ENCODE measurements around the gene PHIP. TPM values are rescaled to one million over a fixed set of nuclear protein-coding genes. Genes with fewer than 3 reads are reported as not detected.

The PHIP gene
- total RNA-seq, 1 experiment from 2014 or later, result 52.4 TPM

DNA sequence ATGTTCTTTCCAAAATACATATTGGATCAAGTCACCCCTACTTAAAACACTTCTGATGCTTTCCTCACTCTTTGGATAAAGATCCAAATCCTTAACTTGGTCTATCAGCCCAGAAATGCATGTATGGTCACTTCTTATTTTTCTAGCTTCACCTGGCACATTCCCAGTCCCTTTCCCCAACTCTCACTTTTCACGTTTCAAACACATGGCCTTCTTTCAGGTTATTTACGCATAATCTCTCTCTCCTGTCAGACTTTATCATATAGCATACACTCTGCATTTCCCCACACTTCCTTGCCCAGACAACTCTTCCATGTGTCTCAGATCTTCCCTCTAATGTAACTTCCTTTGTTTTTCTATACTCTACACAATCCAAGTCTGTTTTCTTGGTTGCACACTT lies 12.8 kb downstream of the PHIP start:
- no peak for DNase-seq
- Histone ChIP-seq H3K9me2 (replicated peaks; ENCODE audit: insufficient read depth, low read length) (no peaks in the 10 kb centered on the region), H2AFZ (ENCODE audit: low read length) (no peak overlapping the region), H3K27ac (ENCODE audit: low read length) (no peak overlapping the region), H3K4me2 (ENCODE audit: low read depth, low read length, poor library complexity, severe bottlenecking) (no peak overlapping the region), H4K20me1 (ENCODE audit: insufficient read depth, low read depth, low read length) (no peaks in the 10 kb centered on the region), H3K79me2 (ENCODE audit: low read length) (peaks cover 94% of the 10 kb centered on the region), H3K36me3 (ENCODE audit: insufficient read depth, low read length) (peaks cover 28% of the 10 kb centered on the region), H3K4me3 (ENCODE audit: low read length) (no peak overlapping the region), H3K4me1 (ENCODE audit: low read length) (peaks cover 20% of the 10 kb centered on the region), H3K9me3 (ENCODE audit: low read length) (no peaks in the 10 kb centered on the region), H3K27me3 (ENCODE audit: low read length) (no peaks in the 10 kb centered on the region), H3K9ac (ENCODE audit: low read length) (no peak overlapping the region)

DNA sequence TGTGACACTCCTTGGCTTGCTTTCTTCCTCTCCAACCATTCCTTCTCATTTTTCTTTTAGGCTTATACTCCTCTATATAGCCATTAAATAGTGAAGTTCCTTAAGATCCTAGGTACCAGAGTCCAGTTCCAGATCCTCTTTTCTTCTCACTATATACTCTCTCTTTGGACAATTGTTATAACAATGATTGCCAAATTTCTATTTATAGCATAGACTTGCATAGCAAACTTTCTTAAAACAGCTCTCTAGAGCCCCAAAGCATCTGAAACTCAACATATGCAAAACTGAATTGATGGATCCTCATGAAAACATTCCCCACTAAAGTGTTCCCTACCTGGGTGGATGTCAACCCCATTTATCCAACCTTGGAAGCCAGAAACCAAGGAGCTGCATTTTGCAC lies 13.4 kb downstream of the PHIP start:
- Histone ChIP-seq H3K9me3 (ENCODE audit: low read length) (no peaks in the 10 kb centered on the region), H2AFZ (ENCODE audit: low read length) (no peak overlapping the region), H3K4me2 (ENCODE audit: low read depth, low read length, poor library complexity, severe bottlenecking) (no peak overlapping the region), H3K4me1 (ENCODE audit: low read length) (peaks cover 20% of the 10 kb centered on the region), H3K27me3 (ENCODE audit: low read length) (no peaks in the 10 kb centered on the region), H3K4me3 (ENCODE audit: low read length) (no peak overlapping the region), H3K79me2 (ENCODE audit: low read length) (peaks cover 94% of the 10 kb centered on the region), H3K36me3 (ENCODE audit: insufficient read depth, low read length) (peaks cover 31% of the 10 kb centered on the region), H3K9me2 (replicated peaks; ENCODE audit: insufficient read depth, low read length) (no peaks in the 10 kb centered on the region), H3K27ac (ENCODE audit: low read length) (peak overlapping the region; percentile 21; the same call in 1 of the 2 replicates), H3K9ac (ENCODE audit: low read length) (no peak overlapping the region), H4K20me1 (ENCODE audit: insufficient read depth, low read depth, low read length) (no peaks in the 10 kb centered on the region)
- no peak for DNase-seq

DNA sequence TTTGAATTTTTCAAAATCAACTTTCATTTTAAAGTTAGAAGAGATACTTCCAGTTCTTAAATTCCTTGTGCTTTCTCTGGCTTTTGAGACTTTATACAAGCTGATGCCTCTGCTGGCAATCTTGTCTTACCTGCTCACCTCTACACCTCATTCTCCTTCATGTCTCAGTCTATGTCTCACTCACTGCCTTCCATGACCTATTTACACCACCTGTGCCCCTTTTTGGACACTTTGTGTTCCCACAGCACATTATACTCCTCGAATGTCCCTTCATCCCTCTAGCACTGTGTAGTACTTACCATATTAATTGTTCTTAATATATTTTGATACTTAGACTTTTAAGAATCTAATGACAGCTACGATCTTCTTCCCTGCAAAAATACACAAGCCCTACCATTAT lies 15.3 kb downstream of the PHIP start:
- Histone ChIP-seq H3K9me2 (replicated peaks; ENCODE audit: insufficient read depth, low read length) (no peaks in the 10 kb centered on the region), H3K36me3 (ENCODE audit: insufficient read depth, low read length) (peaks cover 43% of the 10 kb centered on the region), H3K4me2 (ENCODE audit: low read depth, low read length, poor library complexity, severe bottlenecking) (no peak overlapping the region), H2AFZ (ENCODE audit: low read length) (no peak overlapping the region), H3K9me3 (ENCODE audit: low read length) (no peaks in the 10 kb centered on the region), H4K20me1 (ENCODE audit: insufficient read depth, low read depth, low read length) (no peaks in the 10 kb centered on the region), H3K4me1 (ENCODE audit: low read length) (peaks cover 20% of the 10 kb centered on the region), H3K79me2 (ENCODE audit: low read length) (peaks cover 93% of the 10 kb centered on the region), H3K27ac (ENCODE audit: low read length) (no peak overlapping the region), H3K9ac (ENCODE audit: low read length) (no peak overlapping the region), H3K27me3 (ENCODE audit: low read length) (no peaks in the 10 kb centered on the region), H3K4me3 (ENCODE audit: low read length) (no peak overlapping the region)
- no peak for DNase-seq

DNA sequence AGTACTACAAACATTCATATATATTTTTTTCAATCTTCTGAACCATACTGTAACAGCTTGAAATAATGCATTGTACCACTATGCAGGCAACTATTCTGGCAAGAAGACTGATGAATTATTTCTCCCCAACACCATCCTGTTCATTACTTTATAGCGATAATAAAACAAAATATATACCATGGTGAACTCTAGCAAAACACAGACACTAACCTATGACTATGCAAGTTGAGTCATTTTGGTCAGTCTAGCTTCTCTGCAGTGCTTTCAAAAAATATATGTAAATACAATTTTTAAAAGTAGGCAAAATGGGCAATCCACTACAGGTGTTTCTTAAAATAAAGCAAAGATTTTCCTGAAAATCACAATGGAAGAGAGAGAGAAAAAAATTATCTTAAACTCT lies 20.3 kb downstream of the PHIP start:
- H4K20me1 ChIP-seq (ENCODE audit: insufficient read depth, low read depth, low read length), result no peaks in the 10 kb centered on the region
- no peak overlapping the region for H3K9ac ChIP-seq (ENCODE audit: low read length)
- no peak overlapping the region for H2AFZ ChIP-seq (ENCODE audit: low read length)
- no peak for DNase-seq
- H3K27ac ChIP-seq (ENCODE audit: low read length), result no peak overlapping the region
- H3K9me3 ChIP-seq (ENCODE audit: low read length), result no peaks in the 10 kb centered on the region
- H3K79me2 ChIP-seq (ENCODE audit: low read length), result peaks cover 93% of the 10 kb centered on the region
- no peaks in the 10 kb centered on the region for H3K9me2 ChIP-seq (replicated peaks; ENCODE audit: insufficient read depth, low read length)
- no peak overlapping the region for H3K4me3 ChIP-seq (ENCODE audit: low read length)
- H3K27me3 ChIP-seq (ENCODE audit: low read length), result no peaks in the 10 kb centered on the region
- H3K4me2 ChIP-seq (ENCODE audit: low read depth, low read length, poor library complexity, severe bottlenecking), result no peak overlapping the region
- peaks cover 79% of the 10 kb centered on the region for H3K36me3 ChIP-seq (ENCODE audit: insufficient read depth, low read length)
- no peaks in the 10 kb centered on the region for H3K4me1 ChIP-seq (ENCODE audit: low read length)

DNA sequence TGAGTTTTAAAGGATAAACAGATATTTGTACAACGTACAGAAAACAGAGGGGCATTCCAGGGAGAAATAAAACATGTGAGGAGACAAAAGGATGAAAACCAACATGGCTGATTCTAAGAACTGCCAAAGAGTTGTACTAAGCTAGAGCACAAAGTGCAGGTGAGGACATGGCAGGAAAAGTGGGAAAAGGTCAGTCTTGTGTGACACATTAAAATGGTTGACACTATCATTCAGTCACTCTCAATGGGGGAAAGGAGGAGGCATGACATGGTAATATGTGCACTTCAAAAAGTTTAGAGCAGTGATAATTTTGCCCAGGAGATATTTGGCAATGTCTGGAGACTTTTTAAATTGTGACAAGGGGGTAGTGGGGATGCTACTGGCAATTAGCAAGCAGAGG lies 21.8 kb downstream of the PHIP start:
- Histone ChIP-seq H4K20me1 (ENCODE audit: insufficient read depth, low read depth, low read length) (no peaks in the 10 kb centered on the region), H2AFZ (ENCODE audit: low read length) (no peak overlapping the region), H3K9me2 (replicated peaks; ENCODE audit: insufficient read depth, low read length) (no peaks in the 10 kb centered on the region), H3K27me3 (ENCODE audit: low read length) (no peaks in the 10 kb centered on the region), H3K9ac (ENCODE audit: low read length) (no peak overlapping the region), H3K4me2 (ENCODE audit: low read depth, low read length, poor library complexity, severe bottlenecking) (no peak overlapping the region), H3K27ac (ENCODE audit: low read length) (no peak overlapping the region), H3K36me3 (ENCODE audit: insufficient read depth, low read length) (peaks cover 87% of the 10 kb centered on the region), H3K9me3 (ENCODE audit: low read length) (no peaks in the 10 kb centered on the region), H3K4me1 (ENCODE audit: low read length) (no peaks in the 10 kb centered on the region), H3K4me3 (ENCODE audit: low read length) (no peak overlapping the region), H3K79me2 (ENCODE audit: low read length) (peaks cover 94% of the 10 kb centered on the region)
- no peak for DNase-seq

DNA sequence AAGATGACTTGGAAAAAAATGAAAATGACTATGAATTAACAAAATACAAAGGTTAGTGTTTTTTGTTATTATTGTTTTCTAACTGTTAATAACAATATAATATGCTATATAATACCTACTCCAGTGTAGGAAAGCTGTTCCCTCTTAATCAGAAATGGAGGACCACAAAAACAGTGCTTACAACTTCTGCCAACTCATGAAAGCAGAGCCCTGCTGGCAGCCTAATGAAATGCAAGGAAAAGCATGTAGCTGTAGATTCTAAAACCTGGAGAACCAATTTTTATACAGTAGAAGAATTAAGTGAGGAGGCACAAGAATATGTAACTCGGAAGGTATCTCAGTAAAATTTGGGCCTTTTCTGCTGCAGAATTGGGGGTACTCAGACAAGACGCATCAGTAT lies 29.4 kb downstream of the PHIP start:
- no peaks in the 10 kb centered on the region for H3K27me3 ChIP-seq (ENCODE audit: low read length)
- no peak overlapping the region for H2AFZ ChIP-seq (ENCODE audit: low read length)
- H3K9ac ChIP-seq (ENCODE audit: low read length), result no peak overlapping the region
- H4K20me1 ChIP-seq (ENCODE audit: insufficient read depth, low read depth, low read length), result no peaks in the 10 kb centered on the region
- H3K9me3 ChIP-seq (ENCODE audit: low read length), result no peaks in the 10 kb centered on the region
- peaks cover 6% of the 10 kb centered on the region for H3K4me1 ChIP-seq (ENCODE audit: low read length)
- H3K79me2 ChIP-seq (ENCODE audit: low read length), result peaks cover 98% of the 10 kb centered on the region
- peak; percentile 56 for DNase-seq
- no peak overlapping the region for H3K4me2 ChIP-seq (ENCODE audit: low read depth, low read length, poor library complexity, severe bottlenecking)
- H3K9me2 ChIP-seq (replicated peaks; ENCODE audit: insufficient read depth, low read length), result no peaks in the 10 kb centered on the region
- H3K27ac ChIP-seq (ENCODE audit: low read length), result no peak overlapping the region
- H3K36me3 ChIP-seq (ENCODE audit: insufficient read depth, low read length), result peaks cover 58% of the 10 kb centered on the region
- no peak overlapping the region for H3K4me3 ChIP-seq (ENCODE audit: low read length)

DNA sequence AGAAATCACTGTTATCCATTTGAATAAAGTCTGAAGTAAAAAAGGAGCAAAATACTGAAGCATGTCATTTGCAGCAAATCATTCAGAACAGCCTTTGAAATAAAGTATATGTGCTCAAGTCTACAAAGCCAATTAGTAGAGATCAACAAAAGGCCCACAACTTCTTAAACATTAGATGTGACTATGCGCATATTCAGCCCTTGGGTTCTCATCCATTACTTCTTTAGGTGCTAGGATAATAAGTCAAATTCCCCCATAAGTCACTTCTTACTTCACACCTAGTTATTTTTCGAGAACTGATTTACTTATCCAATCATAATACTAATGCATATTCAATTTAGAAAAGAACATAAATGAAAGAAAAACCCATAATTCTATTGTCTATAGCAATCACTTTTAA lies 31.0 kb downstream of the PHIP start:
- H3K36me3 ChIP-seq (ENCODE audit: insufficient read depth, low read length), result peaks cover 54% of the 10 kb centered on the region
- no peaks in the 10 kb centered on the region for H3K9me2 ChIP-seq (replicated peaks; ENCODE audit: insufficient read depth, low read length)
- H3K27me3 ChIP-seq (ENCODE audit: low read length), result no peaks in the 10 kb centered on the region
- peaks cover 98% of the 10 kb centered on the region for H3K79me2 ChIP-seq (ENCODE audit: low read length)
- H4K20me1 ChIP-seq (ENCODE audit: insufficient read depth, low read depth, low read length), result no peaks in the 10 kb centered on the region
- no peak overlapping the region for H3K9ac ChIP-seq (ENCODE audit: low read length)
- H3K4me2 ChIP-seq (ENCODE audit: low read depth, low read length, poor library complexity, severe bottlenecking), result no peak overlapping the region
- DNase-seq, result no peak
- H3K9me3 ChIP-seq (ENCODE audit: low read length), result no peaks in the 10 kb centered on the region
- H2AFZ ChIP-seq (ENCODE audit: low read length), result no peak overlapping the region
- peaks cover 10% of the 10 kb centered on the region for H3K4me1 ChIP-seq (ENCODE audit: low read length)
- no peak overlapping the region for H3K27ac ChIP-seq (ENCODE audit: low read length)
- H3K4me3 ChIP-seq (ENCODE audit: low read length), result no peak overlapping the region

DNA sequence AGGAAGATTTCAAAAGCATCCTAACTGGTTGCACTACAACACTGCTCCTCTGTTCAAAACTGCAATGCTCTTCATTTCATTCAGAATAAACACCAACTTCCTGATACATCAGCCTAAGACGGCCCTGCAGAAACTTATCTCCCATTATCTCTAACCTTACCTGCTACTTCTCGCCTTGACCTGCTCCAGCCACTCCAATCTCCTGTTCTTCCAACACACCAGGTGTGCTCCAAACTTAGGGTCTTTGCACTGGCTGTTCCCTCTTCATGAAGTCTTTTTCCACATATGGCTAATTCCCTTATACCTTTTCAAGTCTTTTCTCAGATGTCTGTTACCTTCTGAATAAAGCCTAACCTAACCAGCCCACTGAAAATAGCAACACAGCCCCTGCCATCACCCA lies 32.1 kb downstream of the PHIP start:
- Histone ChIP-seq H3K9me3 (ENCODE audit: low read length) (no peaks in the 10 kb centered on the region), H2AFZ (ENCODE audit: low read length) (no peak overlapping the region), H3K79me2 (ENCODE audit: low read length) (peaks cover 100% of the 10 kb centered on the region), H3K4me2 (ENCODE audit: low read depth, low read length, poor library complexity, severe bottlenecking) (no peak overlapping the region), H3K9ac (ENCODE audit: low read length) (no peak overlapping the region), H3K9me2 (replicated peaks; ENCODE audit: insufficient read depth, low read length) (no peaks in the 10 kb centered on the region), H3K36me3 (ENCODE audit: insufficient read depth, low read length) (peaks cover 58% of the 10 kb centered on the region), H4K20me1 (ENCODE audit: insufficient read depth, low read depth, low read length) (no peaks in the 10 kb centered on the region), H3K27ac (ENCODE audit: low read length) (no peak overlapping the region), H3K27me3 (ENCODE audit: low read length) (no peaks in the 10 kb centered on the region), H3K4me1 (ENCODE audit: low read length) (peaks cover 10% of the 10 kb centered on the region), H3K4me3 (ENCODE audit: low read length) (no peak overlapping the region)
- no peak for DNase-seq

DNA sequence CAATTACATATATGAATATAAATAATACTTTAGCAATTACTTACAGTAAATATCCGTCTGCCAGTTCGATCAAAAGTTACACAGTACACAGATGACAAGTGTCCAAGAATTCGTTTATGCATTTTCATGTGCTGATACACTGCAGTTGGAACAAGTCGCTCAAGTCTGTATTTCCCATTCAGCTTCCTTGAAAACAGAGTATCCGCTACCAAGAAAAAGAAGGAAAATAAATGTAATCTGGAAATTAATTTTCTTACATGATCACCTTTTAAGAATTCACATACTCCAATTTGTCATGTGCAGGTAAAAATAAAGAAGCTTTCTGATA lies 35.3 kb downstream of the PHIP start:
- H3K4me2 ChIP-seq (ENCODE audit: low read depth, low read length, poor library complexity, severe bottlenecking), result no peak overlapping the region
- no peaks in the 10 kb centered on the region for H3K27me3 ChIP-seq (ENCODE audit: low read length)
- no peak overlapping the region for H3K4me3 ChIP-seq (ENCODE audit: low read length)
- H2AFZ ChIP-seq (ENCODE audit: low read length), result no peak overlapping the region
- no peaks in the 10 kb centered on the region for H3K9me2 ChIP-seq (replicated peaks; ENCODE audit: insufficient read depth, low read length)
- H3K4me1 ChIP-seq (ENCODE audit: low read length), result peaks cover 10% of the 10 kb centered on the region
- no peak overlapping the region for H3K9ac ChIP-seq (ENCODE audit: low read length)
- H3K27ac ChIP-seq (ENCODE audit: low read length), result no peak overlapping the region
- no peak for DNase-seq
- no peaks in the 10 kb centered on the region for H3K9me3 ChIP-seq (ENCODE audit: low read length)
- peaks cover 99% of the 10 kb centered on the region for H3K79me2 ChIP-seq (ENCODE audit: low read length)
- H3K36me3 ChIP-seq (ENCODE audit: insufficient read depth, low read length), result peaks cover 65% of the 10 kb centered on the region
- H4K20me1 ChIP-seq (ENCODE audit: insufficient read depth, low read depth, low read length), result no peaks in the 10 kb centered on the region

All from Karpas-422 (cell line).